Stimulated activated CD4-positive, alpha-beta T cell treated with anti-CD3 and anti-CD28 coated beads, Interleukin-15, amount 100 ng/mL, for 1 hour (primary cell): ENCODE data around the gene NEK3.
"Not testable (repeated sequence)": the region's sequence is repeated elsewhere in the genome, so short reads cannot be mapped to it uniquely, and the experiment has no call there.

Experiments
- DNase-seq, 2 donors: peaks; one replicate each; pipeline ENCODE4 v3.0.0-alpha.2; 2020; ENCODE audit warnings: low read depth in 1 of 2, low spot score in 1 of 2

The NEK3 gene, protein sequence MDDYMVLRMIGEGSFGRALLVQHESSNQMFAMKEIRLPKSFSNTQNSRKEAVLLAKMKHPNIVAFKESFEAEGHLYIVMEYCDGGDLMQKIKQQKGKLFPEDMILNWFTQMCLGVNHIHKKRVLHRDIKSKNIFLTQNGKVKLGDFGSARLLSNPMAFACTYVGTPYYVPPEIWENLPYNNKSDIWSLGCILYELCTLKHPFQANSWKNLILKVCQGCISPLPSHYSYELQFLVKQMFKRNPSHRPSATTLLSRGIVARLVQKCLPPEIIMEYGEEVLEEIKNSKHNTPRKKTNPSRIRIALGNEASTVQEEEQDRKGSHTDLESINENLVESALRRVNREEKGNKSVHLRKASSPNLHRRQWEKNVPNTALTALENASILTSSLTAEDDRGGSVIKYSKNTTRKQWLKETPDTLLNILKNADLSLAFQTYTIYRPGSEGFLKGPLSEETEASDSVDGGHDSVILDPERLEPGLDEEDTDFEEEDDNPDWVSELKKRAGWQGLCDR

DNA sequence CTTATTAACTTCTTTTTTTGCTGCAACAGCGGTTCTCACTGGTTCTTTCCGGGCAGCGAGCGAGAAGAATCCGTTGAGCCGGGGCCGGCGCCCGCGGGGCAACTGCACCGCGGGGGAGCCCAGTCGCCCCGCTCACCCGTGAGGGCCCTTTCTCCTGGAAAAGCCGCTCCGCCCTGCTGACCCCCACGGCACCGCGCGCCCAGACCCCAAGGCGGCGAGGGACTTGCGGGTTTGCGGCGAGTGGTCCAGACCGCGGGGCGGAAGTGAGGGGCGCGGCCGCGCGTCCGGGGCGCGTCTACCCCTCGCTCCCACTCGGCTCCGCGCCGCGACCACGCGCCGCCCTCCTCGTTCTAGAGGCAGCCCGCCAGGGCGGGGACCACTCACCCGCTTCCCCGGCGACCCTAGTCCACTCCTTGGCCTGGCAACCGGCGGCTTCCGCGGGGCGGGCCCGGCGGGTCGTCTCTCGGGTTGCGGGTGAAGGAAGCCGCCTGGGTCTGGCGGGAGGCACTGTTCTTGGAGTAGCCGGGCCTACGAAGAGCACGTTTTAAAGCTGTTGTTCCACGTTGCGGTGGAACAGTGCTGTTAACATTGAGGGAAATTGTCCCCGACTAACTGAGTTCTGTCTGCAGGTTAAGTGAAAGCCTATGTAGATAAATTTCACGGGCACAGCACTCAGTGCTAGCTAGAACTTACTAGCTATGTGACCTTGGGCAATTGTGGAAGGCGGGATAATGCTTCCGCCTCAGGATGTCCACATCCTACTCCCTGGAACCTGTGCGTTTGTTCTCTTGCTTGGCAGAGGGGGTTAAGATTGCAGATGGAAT is at the start of gene NEK3:
Gene NEK3, minus strand, starts transcription at position 439 of the 824 bp plus-strand sequence. CDS start 3,406 bp downstream, outside the sequence.
- DNase-seq: peak; percentile 21 to 46

- not testable (repeated sequence) for DNase-seq
Measured at GRCh38 chr13:52208384-52208783, 49.0 kb upstream of the NEK3 start.

DNA sequence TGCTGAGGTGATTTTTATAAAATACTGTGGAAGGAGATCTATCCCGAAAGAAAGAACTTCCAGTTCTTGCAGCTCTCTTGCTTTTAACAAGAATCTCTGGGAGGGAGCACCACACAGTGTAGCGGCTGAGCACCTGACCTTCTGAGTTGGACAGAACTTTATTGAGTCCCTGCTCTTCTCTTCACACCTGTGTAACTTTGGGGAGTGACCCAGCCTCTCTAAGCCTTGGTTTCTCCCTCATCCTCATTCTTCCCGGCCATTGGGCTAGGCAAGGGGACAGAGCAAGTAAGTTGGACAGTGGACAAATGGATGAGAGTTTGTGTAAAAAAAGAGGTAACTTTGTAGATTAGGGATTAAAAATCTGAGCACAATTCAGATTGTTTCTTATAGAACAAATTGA is 48.5 kb upstream of the NEK3 start:
- DNase-seq: not testable (repeated sequence)

GRCh38 chr13:52207337-52207736 is 47.9 kb upstream of the NEK3 start:
- not testable (repeated sequence) for DNase-seq

GRCh38 chr13:52204546-52204945 is 45.1 kb upstream of the NEK3 start:
- DNase-seq: not testable (repeated sequence)

DNA sequence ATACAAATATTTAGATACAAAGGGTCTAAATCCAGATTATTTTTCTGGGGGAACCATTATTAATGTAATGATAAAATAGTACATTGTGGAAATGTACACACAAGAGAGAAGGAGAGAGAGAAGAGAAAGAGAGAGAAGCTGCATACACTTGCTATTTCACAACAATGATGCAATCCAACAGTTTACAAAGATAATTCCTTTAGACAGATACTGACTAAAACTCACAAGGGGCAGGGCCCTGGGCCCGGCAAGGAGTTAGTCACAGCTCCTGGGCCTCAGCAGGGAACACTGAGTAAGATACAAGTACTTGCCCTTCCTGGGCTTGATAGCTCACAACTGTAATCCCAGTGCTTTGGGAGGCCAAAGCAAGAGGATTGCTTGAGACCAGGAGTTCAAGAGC is 44.5 kb upstream of the NEK3 start:
- not testable (repeated sequence) for DNase-seq

GRCh38 chr13:52202506-52202905 is 43.1 kb upstream of the NEK3 start:
- DNase-seq: not testable (repeated sequence)

GRCh38 chr13:52201439-52202193 is 42.2 kb upstream of the NEK3 start:
- DNase-seq: not testable (repeated sequence)

DNA sequence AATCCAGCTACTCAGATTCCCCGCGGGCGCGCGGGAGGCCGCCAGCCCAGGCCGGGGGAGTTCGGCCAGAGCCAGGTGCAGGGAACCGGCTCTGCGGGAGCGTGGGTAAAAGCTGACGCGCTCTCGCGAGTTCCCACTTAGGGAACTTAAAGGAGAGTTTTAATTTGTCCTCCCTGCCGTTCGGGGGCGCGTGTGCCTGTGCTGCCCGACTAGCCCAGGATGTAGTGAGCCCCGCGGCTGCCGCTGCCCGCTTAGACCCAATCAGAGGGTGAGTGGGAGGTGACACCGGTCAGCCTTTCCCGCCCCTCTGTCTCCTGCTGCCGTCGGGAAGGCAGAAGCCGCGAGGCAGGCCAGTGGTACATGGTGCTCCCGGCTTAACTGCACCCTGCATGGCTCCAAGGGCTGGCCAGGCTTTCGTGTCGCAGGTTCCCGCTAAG is 36.0 kb upstream of the NEK3 start:
- DNase-seq: peak; percentile 16 to 33

DNA sequence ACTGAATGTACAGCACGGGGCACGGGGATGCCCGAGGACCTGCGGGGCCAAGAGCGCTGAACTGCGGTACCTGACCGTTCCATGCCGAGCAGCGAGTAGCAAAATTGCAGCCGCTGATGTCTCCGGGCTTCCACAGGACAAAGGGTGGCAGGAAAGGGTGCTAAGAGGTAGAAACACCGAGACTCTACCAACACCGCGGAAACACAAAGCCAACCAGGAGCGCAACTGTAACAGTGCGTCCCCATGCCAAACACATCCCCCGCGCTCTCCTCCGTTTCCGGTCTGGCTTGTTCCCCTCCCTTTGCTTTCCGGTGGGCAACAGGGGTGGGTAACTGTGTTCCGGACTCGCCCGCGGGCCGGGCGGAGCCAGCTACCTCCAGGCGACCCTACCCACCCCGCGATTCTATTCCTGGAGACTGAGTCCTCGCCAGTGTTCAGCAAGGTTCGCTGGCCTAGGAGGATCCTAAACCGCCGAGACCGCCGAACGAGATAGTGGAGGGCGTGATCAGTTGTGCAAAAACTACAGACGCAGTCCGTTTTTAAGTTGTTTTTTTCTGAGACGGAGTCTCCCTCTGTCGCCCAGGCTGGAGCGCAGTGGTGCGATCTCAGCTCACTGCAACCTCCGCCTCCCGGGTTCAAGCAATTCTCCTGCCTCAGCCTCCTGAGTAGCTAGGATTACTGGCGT is 34.9 kb upstream of the NEK3 start:
- peak; percentile 76 to 85 for DNase-seq

GRCh38 chr13:52193587-52194183 is 34.3 kb upstream of the NEK3 start:
- DNase-seq: not testable (repeated sequence)

- DNase-seq: not testable (repeated sequence)
Measured at GRCh38 chr13:52187424-52188187, 28.2 kb upstream of the NEK3 start.

DNA sequence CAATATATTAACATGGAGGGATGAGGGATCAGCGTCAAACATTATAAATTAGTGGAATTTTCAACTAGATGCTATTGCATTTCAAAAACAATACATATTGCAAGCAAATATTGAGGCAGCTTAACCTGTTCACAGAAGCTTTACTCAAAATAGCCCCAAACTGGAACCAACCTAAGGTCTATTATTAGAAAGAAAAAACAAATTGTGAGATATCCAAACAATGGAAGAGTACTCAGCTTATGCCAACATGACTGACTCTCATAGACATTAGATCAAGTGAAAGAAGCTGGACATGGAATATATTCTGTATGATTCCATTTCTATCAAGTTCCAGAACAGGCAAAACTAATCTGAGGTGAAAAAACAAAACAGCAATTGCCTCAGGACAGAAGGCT is 27.6 kb upstream of the NEK3 start:
- DNase-seq: no peak

DNA sequence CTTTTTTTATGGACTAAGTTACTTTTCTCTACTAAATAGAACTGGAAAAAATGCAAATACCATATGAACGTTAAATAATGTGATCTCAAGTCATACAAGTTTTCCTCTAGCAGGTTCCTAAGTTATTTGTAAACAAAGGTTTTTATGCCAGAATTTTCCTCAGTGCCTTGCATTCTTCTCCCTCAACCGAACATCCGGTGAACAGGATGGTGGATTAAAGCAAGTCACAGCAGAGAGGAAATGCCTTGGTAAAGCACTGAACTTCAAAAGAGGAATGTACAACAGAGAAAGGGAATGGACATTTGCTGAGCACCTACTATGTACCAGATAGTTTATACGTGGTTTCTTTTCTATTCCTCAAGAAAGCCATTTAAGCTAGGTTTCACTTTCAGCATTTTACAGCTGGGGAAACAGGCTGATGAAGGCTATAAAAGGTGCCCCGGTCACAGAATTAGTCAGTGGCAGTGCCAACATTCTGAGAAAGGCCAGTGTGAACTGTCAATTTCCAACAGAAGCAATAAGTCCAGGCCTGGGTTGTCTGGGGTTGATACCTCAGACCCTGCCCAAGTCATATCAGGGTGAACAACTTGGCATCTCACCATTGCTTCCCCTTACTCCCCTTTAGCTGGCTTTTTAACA is 22.0 kb upstream of the NEK3 start:
- DNase-seq: not testable (repeated sequence)

DNA sequence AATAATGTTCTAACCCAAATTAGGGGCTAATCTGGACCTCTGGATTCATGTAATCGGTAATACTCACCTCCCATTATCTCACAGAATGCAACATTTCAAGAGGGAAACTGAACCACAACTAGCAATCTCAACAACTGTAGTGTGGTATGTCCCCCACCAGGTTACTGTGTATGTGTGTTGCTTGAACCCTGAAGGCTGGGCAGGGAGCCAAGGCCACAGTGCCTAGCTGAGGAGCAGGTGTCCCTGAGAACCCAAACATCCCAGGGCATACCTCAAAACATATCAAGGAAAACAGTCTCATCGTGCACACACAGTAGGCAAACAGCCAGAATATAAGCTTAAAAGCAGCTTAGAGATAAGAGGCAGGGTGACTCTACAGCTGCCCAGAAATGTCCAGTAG is 20.5 kb upstream of the NEK3 start:
- no peak for DNase-seq

- no peak for DNase-seq
Measured at GRCh38 chr13:52177276-52177675, 17.9 kb upstream of the NEK3 start.

DNA sequence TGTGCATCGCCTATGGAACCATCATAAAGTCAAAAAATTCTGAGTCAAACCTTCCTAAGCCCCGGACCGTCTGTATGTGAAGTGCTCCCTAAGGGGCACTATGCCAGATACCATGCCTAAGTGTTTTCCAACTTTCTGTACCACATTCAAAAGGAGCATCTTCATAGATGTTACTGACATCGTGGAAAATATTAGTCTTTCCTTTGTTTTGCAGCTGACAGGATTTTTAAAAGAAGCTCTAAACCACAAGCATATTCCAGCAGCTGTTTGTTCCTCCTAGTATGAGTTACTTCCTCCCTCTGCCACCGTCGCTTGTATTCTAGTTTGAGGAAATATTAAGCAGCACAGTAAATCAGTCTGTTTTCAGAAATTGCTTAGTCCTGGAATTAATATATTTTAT is 14.6 kb upstream of the NEK3 start:
- not testable (repeated sequence) for DNase-seq

GRCh38 chr13:52173373-52173772 is 14.0 kb upstream of the NEK3 start:
- no peak for DNase-seq

DNA sequence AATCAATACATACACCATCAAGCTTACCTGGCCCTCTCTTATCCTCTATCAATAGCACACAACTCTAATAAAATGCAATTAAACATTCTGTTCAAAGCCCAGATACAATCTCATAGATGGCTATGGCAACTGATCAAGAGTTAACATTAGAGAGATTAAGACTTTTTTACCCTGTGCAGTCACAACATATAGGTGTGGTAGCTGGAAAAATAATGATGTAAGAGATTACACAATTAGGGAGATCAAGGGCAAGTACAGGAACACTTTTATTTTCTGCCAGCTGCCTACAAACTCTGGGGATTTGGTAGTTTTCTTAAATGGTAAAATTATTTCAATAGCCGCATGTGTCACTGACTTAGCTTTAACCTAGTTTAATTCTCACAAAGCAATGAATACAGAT is 12.3 kb upstream of the NEK3 start:
- DNase-seq: not testable (repeated sequence)
